Endothelial cell of umbilical vein (primary cell): Measurements from ENCODE around the gene TBXT. TPM values are rescaled to one million over a fixed set of nuclear protein-coding genes. Genes with fewer than 3 reads are reported as not detected.

ENCODE experiments used
- BruUV-seq: library from RNA; stranded (reverse); fragments of 400-500 nt; replicated peaks from 2 replicates; lab custom pipeline; 2021; lab: Mats Ljungman, UMichigan
- CTCF ChIA-PET: fragments of 300-600, 350-600 bp; sonication (Branson Sonifier 250); formaldehyde crosslinking; loops from one replicate; lab custom pipeline; 2021; ENCODE audit warnings: antibody characterized with exemption, inconsistent platforms; lab: Charles Lee
- POLR2A ChIA-PET: fragments of 300-600, 350-600 bp; sonication (Branson Sonifier 250); formaldehyde crosslinking; loops from one replicate; lab custom pipeline; 2021; ENCODE audit warnings: antibody characterized with exemption, inconsistent platforms; lab: Charles Lee
- DNase-seq: peaks from one replicate; pipeline ENCODE4 v3.0.0-alpha.2; 2011; ENCODE audit warnings: low read depth, low spot score
- FAIRE-seq: peaks from 2 replicates; lab custom pipeline; 2011; peaks lifted over from hg19 to GRCh38; lab: Jason Lieb, UNC
- H2AFZ ChIP-seq: 2 replicates; pipeline ENCODE4 v1.6.0; 2012; ENCODE audit warnings: low read depth, low read length, control low read depth, inconsistent platforms
- H3K27ac ChIP-seq: 2 replicates; pipeline ENCODE4 v1.5.1; 2011; ENCODE audit warnings: low read depth, mild to moderate bottlenecking, control low read depth, low read length, moderate library complexity; ENCODE audit not compliant: insufficient read depth
- H3K27me3 ChIP-seq, 2 experiments: 2 replicates each; pipeline versions ENCODE4 v1.6.0 to v1.6.1; 2011; ENCODE audit warnings: low read length in 2 of 2, mixed read lengths in 1 of 2; ENCODE audit not compliant: control insufficient read depth in 2 of 2, insufficient read depth in 2 of 2
- H3K36me3 ChIP-seq, 2 experiments: 2 replicates in 1 of 2; 3 replicates in 1 of 2; pipeline ENCODE4 v1.5.1; 2011; ENCODE audit warnings: low read length in 2 of 2, mild to moderate bottlenecking in 1 of 2, moderate library complexity in 1 of 2; ENCODE audit not compliant: control insufficient read depth in 2 of 2, insufficient read depth in 2 of 2; ENCODE audit errors: extremely low read depth in 1 of 2
- H3K4me1 ChIP-seq: 3 replicates; pipeline ENCODE4 v1.5.1; 2011; ENCODE audit warnings: mild to moderate bottlenecking, low read length; ENCODE audit not compliant: control insufficient read depth, insufficient read depth; ENCODE audit errors: extremely low read depth
- H3K4me2 ChIP-seq: 2 replicates; pipeline ENCODE4 v1.6.1; 2011; ENCODE audit warnings: low read length, control low read depth, mixed read lengths; ENCODE audit not compliant: insufficient read depth
- H3K4me3 ChIP-seq, 3 experiments: fragments of 200-600 bp in 1 of 3; sonication (generic), shearing (Covaris generic) in 1 of 3; replicated peaks in 1 of 3; 2 replicates each; pipeline ENCODE4 v1.5.1; 2011 to 2016; ENCODE audit warnings: control low read depth in 3 of 3, low read length in 3 of 3, mild to moderate bottlenecking in 2 of 3, inconsistent platforms in 1 of 3, low read depth in 1 of 3, moderate library complexity in 1 of 3; ENCODE audit not compliant: insufficient read depth in 1 of 3
- H3K79me2 ChIP-seq: 2 replicates; pipeline ENCODE4 v1.6.0; 2012; ENCODE audit warnings: low read length, inconsistent platforms; ENCODE audit not compliant: control insufficient read depth, insufficient read depth
- H3K9ac ChIP-seq: replicated peaks from 2 replicates; pipeline ENCODE3; 2011; ENCODE audit warnings: low read length, control low read depth; ENCODE audit not compliant: insufficient read depth; ENCODE audit errors: extremely low read depth
- H3K9me1 ChIP-seq: replicated peaks from 3 replicates; pipeline ENCODE4 v1.6.0; 2011; ENCODE audit warnings: mild to moderate bottlenecking, low read length; ENCODE audit not compliant: control insufficient read depth, insufficient read depth; ENCODE audit errors: extremely low read depth
- H3K9me3 ChIP-seq: replicated peaks from 2 replicates; pipeline ENCODE4 v1.5.1; 2012; ENCODE audit warnings: low read length, inconsistent platforms; ENCODE audit not compliant: control insufficient read depth, insufficient read depth
- H4K20me1 ChIP-seq: replicated peaks from 2 replicates; pipeline ENCODE3; 2011; ENCODE audit warnings: mild to moderate bottlenecking, low read length; ENCODE audit not compliant: control insufficient read depth, insufficient read depth; ENCODE audit errors: extremely low read depth
- EZH2 ChIP-seq: IDR thresholded peaks from 2 replicates; pipeline ENCODE4 v1.6.1; 2012; ENCODE audit warnings: borderline replicate concordance, low read depth, mild to moderate bottlenecking, moderate library complexity, low read length, inconsistent platforms; ENCODE audit not compliant: severe bottlenecking
- FOS ChIP-seq: IDR thresholded peaks from 2 replicates; pipeline ENCODE4 v1.6.1; 2011; ENCODE audit warnings: mild to moderate bottlenecking, low read length, moderate library complexity, borderline replicate concordance; ENCODE audit not compliant: insufficient read depth
- GATA2 ChIP-seq: IDR thresholded peaks from 2 replicates; pipeline ENCODE4 v1.7.0; 2011; ENCODE audit warnings: low read depth, mild to moderate bottlenecking, moderate library complexity, mixed read lengths, low read length; ENCODE audit not compliant: insufficient read length, insufficient read depth
- JUN ChIP-seq: IDR thresholded peaks from 2 replicates; pipeline ENCODE4 v1.6.1; 2011; ENCODE audit warnings: borderline replicate concordance, low read depth; ENCODE audit not compliant: insufficient read length, insufficient read depth
- MYC ChIP-seq: IDR thresholded peaks from one replicate; pipeline ENCODE4 v1.6.1; 2011; ENCODE audit warnings: mild to moderate bottlenecking, low read depth, low read length
- POLR2A ChIP-seq: IDR thresholded peaks from 2 replicates; pipeline ENCODE4 v1.6.1; 2012; ENCODE audit warnings: low read depth, mild to moderate bottlenecking, control low read depth, low read length
- dilution Hi-C: fragments of 300-500 bp; cut with MboI; formaldehyde crosslinking; loops from one replicate; pipeline ENCODE4 v1.15.0; 2019; ENCODE audit warnings: low sequenced_read_pairs; ENCODE audit not compliant: extremely low pct_ligation_motif_present
- intact Hi-C: fragments of 100-400 bp; cut with micrococcal nuclease; formaldehyde crosslinking; loops from one replicate; pipeline ENCODE4 v1.10.0; 2022
- polyA plus RNA-seq, 4 experiments: library from polyadenylated mRNA; depleted of rRNA in 3 of 4; stranded (reverse) in 3 of 4; unstranded in 1 of 4; fragments of >200 nt; gene quantifications; 2 replicates each; pipeline versions ENCODE4 v1.2.1 to v1.2.3, GENCODE V29; 2011 to 2012; ENCODE audit warnings: missing spikeins in 1 of 4
- total RNA-seq: library from RNA; stranded (reverse); gene quantifications from 2 replicates; pipeline ENCODE4 v1.2.3, GENCODE V29; 2021
- TF ChIP-seq, protein P1 (sequence below), 2 donors: IDR thresholded peaks; 1 replicate in 1 of 2; 2 replicates in 1 of 2; pipeline ENCODE4 v1.5.1; 2011; ENCODE audit warnings: low read length in 2 of 2, mild to moderate bottlenecking in 2 of 2, moderate library complexity in 2 of 2, control low read depth in 1 of 2, inconsistent platforms in 1 of 2, low read depth in 1 of 2; ENCODE audit not compliant: insufficient read depth in 1 of 2; ENCODE audit errors: extremely low read depth in 1 of 2

The TBXT gene
- total and polyA plus RNA-seq, 2 donors (not counting 3 experiments of a cell fraction or from before 2014, with no cell fraction given) = not detected

DNA sequence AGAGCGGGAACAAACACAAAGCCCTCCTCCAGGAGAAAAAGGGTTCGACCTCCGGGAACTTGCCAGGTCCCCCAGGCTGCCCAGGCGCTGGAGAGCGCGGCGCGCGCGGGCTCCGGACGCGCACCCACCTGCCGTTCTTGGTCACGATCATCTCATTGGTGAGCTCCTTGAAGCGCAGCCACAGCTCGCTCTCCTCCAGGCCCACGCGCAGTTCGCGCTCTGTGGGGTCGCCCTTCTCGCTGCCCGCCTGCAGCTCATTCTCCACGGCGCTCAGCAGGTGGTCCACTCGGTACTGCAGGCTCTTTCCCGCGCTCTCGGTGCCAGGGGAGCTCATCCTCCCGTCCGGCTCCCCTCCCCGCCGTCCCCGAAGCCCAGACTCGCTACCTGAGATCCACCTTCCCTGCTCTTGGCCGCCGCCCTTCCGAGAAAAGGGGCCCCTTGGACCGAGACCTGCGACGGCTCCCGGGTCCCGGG, 356 bp downstream of the TBXT start:
- H4K20me1 ChIP-seq = no peaks in the 10 kb centered on the region
- intact Hi-C loops = no loop called here
- H3K4me3 ChIP-seq = no peak overlapping the region
- ChIA-PET CTCF (no interaction called here), POLR2A (no interaction called here)
- no peaks in the 10 kb centered on the region for H3K9me1 ChIP-seq
- H3K9ac ChIP-seq = no peak overlapping the region
- H3K27ac ChIP-seq = no peak overlapping the region
- no peaks in the 10 kb centered on the region for H3K79me2 ChIP-seq
- no peaks in the 10 kb centered on the region for H3K4me1 ChIP-seq
- H3K4me2 ChIP-seq = no peak overlapping the region
- DNase-seq = no peak
- TF ChIP-seq MYC = no peak
- TF ChIP-seq GATA2 = no peak
- TF ChIP-seq POLR2A = no peak
- TF ChIP-seq, protein P1, sequence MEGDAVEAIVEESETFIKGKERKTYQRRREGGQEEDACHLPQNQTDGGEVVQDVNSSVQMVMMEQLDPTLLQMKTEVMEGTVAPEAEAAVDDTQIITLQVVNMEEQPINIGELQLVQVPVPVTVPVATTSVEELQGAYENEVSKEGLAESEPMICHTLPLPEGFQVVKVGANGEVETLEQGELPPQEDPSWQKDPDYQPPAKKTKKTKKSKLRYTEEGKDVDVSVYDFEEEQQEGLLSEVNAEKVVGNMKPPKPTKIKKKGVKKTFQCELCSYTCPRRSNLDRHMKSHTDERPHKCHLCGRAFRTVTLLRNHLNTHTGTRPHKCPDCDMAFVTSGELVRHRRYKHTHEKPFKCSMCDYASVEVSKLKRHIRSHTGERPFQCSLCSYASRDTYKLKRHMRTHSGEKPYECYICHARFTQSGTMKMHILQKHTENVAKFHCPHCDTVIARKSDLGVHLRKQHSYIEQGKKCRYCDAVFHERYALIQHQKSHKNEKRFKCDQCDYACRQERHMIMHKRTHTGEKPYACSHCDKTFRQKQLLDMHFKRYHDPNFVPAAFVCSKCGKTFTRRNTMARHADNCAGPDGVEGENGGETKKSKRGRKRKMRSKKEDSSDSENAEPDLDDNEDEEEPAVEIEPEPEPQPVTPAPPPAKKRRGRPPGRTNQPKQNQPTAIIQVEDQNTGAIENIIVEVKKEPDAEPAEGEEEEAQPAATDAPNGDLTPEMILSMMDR (IDR thresholded peaks at IDR 0.05; ENCODE audit: extremely low read depth in 1 of 2, insufficient read depth in 1 of 2, low read depth in 1 of 2, low read length in 2 of 2) = no peak
- TF ChIP-seq JUN = no peak
- TF ChIP-seq FOS = no peak
- no peak for TF ChIP-seq EZH2
- dilution Hi-C loops = no loop called here
- peaks cover 42 to 58% of the 10 kb centered on the region in 2 experiments for H3K27me3 ChIP-seq
- H2AFZ ChIP-seq = no peak overlapping the region
- H3K9me3 ChIP-seq = no peaks in the 10 kb centered on the region
- FAIRE-seq = no peak
- BruUV-seq = no TSS peak
- no peaks in the 10 kb centered on the region for H3K36me3 ChIP-seq
